C4-2B (cell line): ENCODE results near the gene POLR2M.

Source experiments
- CTCF ChIP-seq: fragments of 450-650 bp; conservative IDR thresholded peaks from 2 replicates; pipeline ENCODE4 v1.5.1; 2017; ENCODE audit warnings: mild to moderate bottlenecking
- ZFX ChIP-seq: fragments of 450-650 bp; IDR thresholded peaks from 2 replicates; pipeline ENCODE4 v1.6.1; 2017

DNA sequence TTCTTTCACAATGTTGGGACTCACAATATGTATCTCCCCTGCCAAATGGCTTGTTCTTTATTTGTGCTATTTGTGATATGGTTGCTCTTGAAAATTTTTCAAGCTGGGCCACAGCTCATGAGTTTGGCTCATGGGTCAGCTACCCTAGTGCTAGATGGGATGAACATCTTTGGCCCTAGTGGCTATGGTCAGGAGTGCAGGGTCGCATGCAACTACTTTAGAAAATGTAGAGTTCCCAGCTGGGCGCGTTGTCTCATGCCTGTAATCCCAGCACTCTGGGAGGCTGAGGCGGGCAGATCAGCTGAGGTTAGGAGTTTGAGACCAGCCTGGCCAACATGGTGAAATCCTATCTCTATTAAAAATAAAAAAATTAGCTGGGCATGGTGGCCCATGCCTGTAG lies 55.8 kb downstream of the POLR2M start:
- TF ChIP-seq CTCF (no peak; the same call in 1 of the 2 replicates), ZFX (no peak)
